Breast epithelium (tissue), 4 donors: ENCODE data around the gene PCNX2. TPM values are rescaled to one million over a fixed set of nuclear protein-coding genes. Genes with fewer than 3 reads are reported as not detected.

Experiments
- DNase-seq, 2 donors: peaks; one replicate each; pipeline ENCODE4 v3.0.0-alpha.2; 2019; ENCODE audit warnings: low spot score in 2 of 2
- H3K27ac ChIP-seq, 2 donors: fragments of 200-600 bp; sonication (generic) in 1 of 2; one replicate each; pipeline ENCODE4 v1.5.1; 2016 to 2019; ENCODE audit warnings: mild to moderate bottlenecking in 1 of 2
- H3K27me3 ChIP-seq, 2 donors: fragments of 200-600 bp; sonication (generic) in 1 of 2; one replicate each; pipeline versions ENCODE4 v1.5.1 to v1.6.0; 2017 to 2019; ENCODE audit warnings: control low read depth in 1 of 2, mild to moderate bottlenecking in 1 of 2
- H3K36me3 ChIP-seq: fragments of 200-600 bp; one replicate; pipeline ENCODE4 v1.5.1; 2019
- H3K4me1 ChIP-seq, 2 donors: fragments of 200-600 bp; sonication (generic); one replicate each; pipeline ENCODE4 v1.5.1; 2016 to 2019; ENCODE audit warnings: control low read depth in 1 of 2
- H3K4me3 ChIP-seq, 3 donors: fragments of 200-600 bp; sonication (generic); 1 replicate in 2 of 3; 2 replicates in 1 of 3; pipeline ENCODE4 v1.5.1; 2016 to 2019; ENCODE audit warnings: mild to moderate bottlenecking in 3 of 3, moderate library complexity in 2 of 3
- H3K9me3 ChIP-seq, 2 donors: fragments of 200-600 bp; sonication (generic) in 1 of 2; one replicate each; pipeline ENCODE4 v1.5.1; 2016 to 2019; ENCODE audit warnings: control low read depth in 1 of 2
- POLR2A ChIP-seq: fragments of 450-650 bp; IDR thresholded peaks from one replicate; pipeline ENCODE4 v1.6.1; 2016; ENCODE audit warnings: antibody characterized with exemption, mild to moderate bottlenecking, moderate library complexity
- POLR2AphosphoS5 ChIP-seq, 3 donors: sonication (generic); formaldehyde crosslinking; IDR thresholded peaks; one replicate each; pipeline ENCODE4 v1.6.1; 2017; ENCODE audit warnings: antibody characterized with exemption in 3 of 3
- intact Hi-C: fragments of 100-400 bp; cut with DNase I; formaldehyde crosslinking; loops from one replicate; pipeline ENCODE4 v1.15.1; 2023; ENCODE audit warnings: low total_unique reads
- total RNA-seq, 3 donors: library from RNA; depleted of rRNA; stranded (reverse); fragments of >200 nt; gene quantifications; one replicate each; pipeline ENCODE4 v1.1.0, GENCODE V29; 2016
- TF ChIP-seq, protein P1 (sequence below), 3 donors: fragments of 450-650 bp; IDR thresholded peaks; one replicate each; pipeline ENCODE4 v1.5.1; 2016 to 2017; ENCODE audit warnings: antibody characterized with exemption in 3 of 3, mild to moderate bottlenecking in 3 of 3, moderate library complexity in 3 of 3

PCNX2 gene
- total RNA-seq, 3 donors from 2014 or later = 18.7 to 32.6 (median 26.2) TPM

GRCh38 chr1:233253231-233253831 lies 42.2 kb downstream of the PCNX2 start:
- no peak overlapping the region for H3K27ac ChIP-seq
- TF ChIP-seq POLR2AphosphoS5 (IDR thresholded peaks at IDR 0.05) (no peak), POLR2A (no peak)
- no peak overlapping the region for H3K4me3 ChIP-seq
- H3K9me3 ChIP-seq = no peaks in the 10 kb centered on the region
- intact Hi-C loops = no loop called here
- DNase-seq = no peak
- H3K27me3 ChIP-seq = no peaks in the 10 kb centered on the region
- no peaks in the 10 kb centered on the region for H3K36me3 ChIP-seq
- H3K4me1 ChIP-seq = no peaks in the 10 kb centered on the region

GRCh38 chr1:233252441-233252840 lies 43.1 kb downstream of the PCNX2 start:
- no peaks in the 10 kb centered on the region for H3K36me3 ChIP-seq
- DNase-seq = peak in 1 of 2 donors; percentile 24
- peak overlapping the region in 1 of 2 donors; percentile 53 for H3K27ac ChIP-seq
- TF ChIP-seq, protein P1, sequence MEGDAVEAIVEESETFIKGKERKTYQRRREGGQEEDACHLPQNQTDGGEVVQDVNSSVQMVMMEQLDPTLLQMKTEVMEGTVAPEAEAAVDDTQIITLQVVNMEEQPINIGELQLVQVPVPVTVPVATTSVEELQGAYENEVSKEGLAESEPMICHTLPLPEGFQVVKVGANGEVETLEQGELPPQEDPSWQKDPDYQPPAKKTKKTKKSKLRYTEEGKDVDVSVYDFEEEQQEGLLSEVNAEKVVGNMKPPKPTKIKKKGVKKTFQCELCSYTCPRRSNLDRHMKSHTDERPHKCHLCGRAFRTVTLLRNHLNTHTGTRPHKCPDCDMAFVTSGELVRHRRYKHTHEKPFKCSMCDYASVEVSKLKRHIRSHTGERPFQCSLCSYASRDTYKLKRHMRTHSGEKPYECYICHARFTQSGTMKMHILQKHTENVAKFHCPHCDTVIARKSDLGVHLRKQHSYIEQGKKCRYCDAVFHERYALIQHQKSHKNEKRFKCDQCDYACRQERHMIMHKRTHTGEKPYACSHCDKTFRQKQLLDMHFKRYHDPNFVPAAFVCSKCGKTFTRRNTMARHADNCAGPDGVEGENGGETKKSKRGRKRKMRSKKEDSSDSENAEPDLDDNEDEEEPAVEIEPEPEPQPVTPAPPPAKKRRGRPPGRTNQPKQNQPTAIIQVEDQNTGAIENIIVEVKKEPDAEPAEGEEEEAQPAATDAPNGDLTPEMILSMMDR (IDR thresholded peaks at IDR 0.05) = no peak
- no peak for TF ChIP-seq POLR2AphosphoS5 (IDR thresholded peaks at IDR 0.05)
- no peak for TF ChIP-seq POLR2A
- no peak overlapping the region for H3K4me3 ChIP-seq
- H3K4me1 ChIP-seq = no peaks in the 10 kb centered on the region
- H3K9me3 ChIP-seq = no peaks in the 10 kb centered on the region
- H3K27me3 ChIP-seq = no peaks in the 10 kb centered on the region
- intact Hi-C loops = no loop called here

- Histone ChIP-seq H3K27me3 (no peaks in the 10 kb centered on the region), H3K9me3 (no peaks in the 10 kb centered on the region), H3K36me3 (no peaks in the 10 kb centered on the region), H3K4me3 (no peak overlapping the region), H3K27ac (no peak overlapping the region), H3K4me1 (no peaks in the 10 kb centered on the region)
- intact Hi-C loops = no loop called here
- no peak for TF ChIP-seq POLR2AphosphoS5 (IDR thresholded peaks at IDR 0.05)
- TF ChIP-seq, protein P1 (IDR thresholded peaks at IDR 0.05) = no peak
- TF ChIP-seq POLR2A = no peak
- DNase-seq = no peak
Measured at GRCh38 chr1:233251201-233251720, 44.3 kb downstream of the PCNX2 start.

GRCh38 chr1:233248014-233248413 lies 47.5 kb downstream of the PCNX2 start:
- Histone ChIP-seq H3K4me3 (no peak overlapping the region), H3K4me1 (no peaks in the 10 kb centered on the region), H3K27me3 (no peaks in the 10 kb centered on the region), H3K27ac (no peak overlapping the region), H3K36me3 (no peaks in the 10 kb centered on the region), H3K9me3 (no peaks in the 10 kb centered on the region)
- TF ChIP-seq POLR2A = no peak
- TF ChIP-seq POLR2AphosphoS5 (IDR thresholded peaks at IDR 0.05) = no peak
- TF ChIP-seq, protein P1 (IDR thresholded peaks at IDR 0.05) = no peak
- intact Hi-C loops = no loop called here
- no peak for DNase-seq

DNA sequence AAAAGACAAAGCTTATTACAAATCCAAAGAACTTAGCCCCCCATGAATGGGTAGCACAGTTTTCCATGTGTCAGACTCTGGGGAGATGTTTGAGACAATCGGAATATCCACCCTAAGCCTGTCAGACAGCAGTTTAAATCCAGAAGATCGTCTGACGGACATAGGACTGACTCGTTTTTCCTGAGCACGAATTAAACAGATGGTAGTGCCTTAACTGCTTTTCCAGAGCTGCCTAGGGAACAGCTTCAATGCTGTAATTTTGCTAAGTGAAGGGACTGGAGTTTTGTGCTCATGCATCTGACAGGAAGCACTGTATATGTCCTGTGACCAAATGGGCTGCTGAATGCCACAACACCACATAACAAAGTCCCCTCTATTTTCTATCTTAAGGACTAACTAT lies 48.6 kb downstream of the PCNX2 start:
- Histone ChIP-seq H3K4me3 (no peak overlapping the region), H3K36me3 (no peaks in the 10 kb centered on the region), H3K9me3 (no peaks in the 10 kb centered on the region), H3K27me3 (no peaks in the 10 kb centered on the region), H3K4me1 (no peaks in the 10 kb centered on the region), H3K27ac (no peak overlapping the region)
- no peak for DNase-seq
- intact Hi-C loops = no loop called here
- TF ChIP-seq POLR2AphosphoS5 (IDR thresholded peaks at IDR 0.05) = no peak
- no peak for TF ChIP-seq POLR2A
- TF ChIP-seq, protein P1 (IDR thresholded peaks at IDR 0.05) = no peak
